GM23248 (cell line): Measurements from ENCODE around the gene GSG1L. TPM values are rescaled to one million over a fixed set of nuclear protein-coding genes. Genes with fewer than 3 reads are reported as not detected.

ENCODE experiments used
- DNase-seq: peaks from one replicate; pipeline ENCODE4 v3.0.0-alpha.2; 2015
- H2AFZ ChIP-seq: fragments of 200-600 bp; sonication (generic); 2 replicates; pipeline ENCODE4 v1.6.1; 2016; ENCODE audit warnings: antibody characterized with exemption
- H3F3A ChIP-seq: fragments of 200-600 bp; sonication (generic); 2 replicates; pipeline ENCODE4 v1.6.1; 2016; ENCODE audit warnings: mild to moderate bottlenecking, antibody characterized with exemption, mixed run types; ENCODE audit not compliant: insufficient read depth
- H3K27ac ChIP-seq: fragments of 200-600 bp; sonication (generic); 2 replicates; pipeline ENCODE4 v1.5.1; 2016; ENCODE audit warnings: mild to moderate bottlenecking
- H3K27me3 ChIP-seq: fragments of 200-600 bp; sonication (generic); replicated peaks from 2 replicates; pipeline ENCODE4 v1.6.1; 2016; ENCODE audit warnings: mild to moderate bottlenecking; ENCODE audit not compliant: insufficient read depth
- H3K36me3 ChIP-seq: fragments of 200-600 bp; sonication (generic); 2 replicates; pipeline ENCODE4 v1.6.1; 2016; ENCODE audit warnings: low read depth, mild to moderate bottlenecking
- H3K4me1 ChIP-seq: fragments of 200-600 bp; sonication (generic); 2 replicates; pipeline ENCODE4 v1.6.1; 2016; ENCODE audit warnings: mild to moderate bottlenecking; ENCODE audit not compliant: insufficient read depth
- H3K4me2 ChIP-seq: fragments of 200-600 bp; sonication (generic); one replicate; pipeline ENCODE4 v1.6.1; 2016; ENCODE audit warnings: mild to moderate bottlenecking; ENCODE audit not compliant: unreplicated experiment
- H3K4me3 ChIP-seq: fragments of 200-600 bp; sonication (generic); 2 replicates; pipeline ENCODE4 v1.5.1; 2016; ENCODE audit warnings: mild to moderate bottlenecking
- H3K79me2 ChIP-seq: fragments of 200-600 bp; sonication (generic); 2 replicates; pipeline ENCODE4 v1.6.1; 2016; ENCODE audit warnings: mild to moderate bottlenecking; ENCODE audit not compliant: insufficient read depth
- H3K9ac ChIP-seq: fragments of 200-600 bp; sonication (generic); 2 replicates; pipeline ENCODE4 v1.6.1; 2016; ENCODE audit warnings: mild to moderate bottlenecking
- H3K9me2 ChIP-seq: fragments of 200-600 bp; sonication (generic); 2 replicates; pipeline ENCODE4 v1.6.1; 2016; ENCODE audit warnings: mixed run types, mild to moderate bottlenecking, moderate library complexity; ENCODE audit not compliant: insufficient read depth
- H3K9me3 ChIP-seq: fragments of 200-600 bp; sonication (generic); one replicate; pipeline ENCODE4 v1.6.1; 2017; ENCODE audit warnings: low read depth
- H4K20me1 ChIP-seq: fragments of 200-600 bp; sonication (generic); 2 replicates; pipeline ENCODE4 v1.6.0; 2016; ENCODE audit not compliant: insufficient read depth
- EZH2 ChIP-seq: fragments of 200-600 bp; sonication (generic); IDR thresholded peaks from 2 replicates; pipeline ENCODE4 v1.6.1; 2018; ENCODE audit warnings: antibody characterized with exemption, mild to moderate bottlenecking; ENCODE audit not compliant: insufficient read depth, poor library complexity, severe bottlenecking
- EZH2phosphoT487 ChIP-seq: fragments of 200-600 bp; sonication (generic); IDR thresholded peaks from 2 replicates; pipeline ENCODE4 v1.6.1; 2018; ENCODE audit warnings: antibody characterized with exemption, moderate library complexity, mild to moderate bottlenecking, low read depth; ENCODE audit not compliant: insufficient read depth
- WGBS, 2 experiments: methylation state at CpG; one replicate each; pipeline ENCODE4 v1.1.6; 2015 to 2017; ENCODE audit warnings: low lambda C conversion rate in 2 of 2, low coverage in 1 of 2; ENCODE audit errors: missing lambda C conversion rate in 2 of 2; 5-methylcytosine and 5-hydroxymethylcytosine counted together
- in situ Hi-C: fragments of 300-500 bp; cut with MboI; formaldehyde crosslinking; loops from 2 replicates; pipeline ENCODE4 v1.15.0; 2020
- polyA plus RNA-seq: library from polyadenylated mRNA; unstranded; fragments of >200 nt; fragmentation: Nextera tagmentation; extraction: Ambion mirVana; gene quantifications from 2 replicates; pipeline ENCODE4 v1.2.1, GENCODE V29; 2016
- total RNA-seq: library from RNA; depleted of rRNA; stranded (reverse); fragments of >200 nt; shearing (Covaris generic); gene quantifications from 2 replicates; pipeline ENCODE4 v1.2.3, GENCODE V29; 2014

The GSG1L gene
- total and polyA plus RNA-seq, 2 experiments from 2014 or later, result not detected

DNA sequence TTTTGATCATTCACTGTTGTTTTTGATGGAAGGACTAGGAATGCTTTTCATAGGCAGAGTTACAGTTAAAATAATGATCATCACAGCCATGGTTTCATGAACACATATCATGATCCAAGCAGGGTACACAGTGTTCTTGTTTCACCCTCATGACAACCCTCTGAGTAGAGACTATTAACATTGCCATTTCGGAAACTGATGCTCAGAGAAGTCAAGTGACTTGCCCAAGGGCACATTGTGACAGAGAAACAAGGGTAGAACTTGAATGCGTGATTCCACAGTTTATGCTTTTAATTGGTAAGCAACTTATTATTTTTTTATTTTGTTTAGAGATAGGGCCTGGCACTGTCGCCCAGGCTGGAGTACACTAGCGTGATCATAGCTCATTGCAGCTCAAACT lies 311.3 kb downstream of the GSG1L start:
- in situ Hi-C loops, result no loop called here
- TF ChIP-seq EZH2 (no peak), EZH2phosphoT487 (no peak)
- Histone ChIP-seq H3K9ac (no peak overlapping the region), H3K79me2 (no peaks in the 10 kb centered on the region), H3K4me3 (no peak overlapping the region), H3K4me2 (no peak overlapping the region), H3K9me2 (no peaks in the 10 kb centered on the region), H4K20me1 (no peaks in the 10 kb centered on the region), H3K9me3 (no peaks in the 10 kb centered on the region), H3K27me3 (no peaks in the 10 kb centered on the region), H3F3A (no peaks in the 10 kb centered on the region; the same call in 1 of the 2 replicates), H3K36me3 (no peaks in the 10 kb centered on the region), H2AFZ (no peak overlapping the region), H3K4me1 (peaks cover 10% of the 10 kb centered on the region), H3K27ac (no peak overlapping the region)
- DNase-seq, result no peak
- 88% methylated on average over 4 of the region's 4 CpGs for WGBS, 2 experiments

DNA sequence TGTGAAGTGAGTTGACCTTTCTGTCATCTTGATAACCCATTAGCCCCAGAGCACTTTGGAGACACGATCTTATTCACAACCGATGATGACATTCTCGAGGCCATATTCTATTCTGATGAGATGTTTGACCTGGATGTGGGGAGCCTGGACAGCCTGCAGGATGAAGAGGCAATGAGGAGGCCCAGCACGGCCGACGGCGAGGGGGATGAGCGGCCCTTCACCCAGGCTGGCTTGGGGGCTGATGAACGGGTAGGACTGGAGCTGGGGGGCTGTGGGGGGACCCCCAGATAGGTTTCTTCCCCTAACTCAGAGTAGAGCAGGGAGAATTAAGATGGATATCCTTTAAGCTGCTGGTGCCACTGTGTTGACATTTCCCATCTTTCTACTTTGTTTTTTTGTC lies 311.8 kb downstream of the GSG1L start:
- Histone ChIP-seq H3K79me2 (no peaks in the 10 kb centered on the region), H3K4me3 (no peak overlapping the region), H2AFZ (no peak overlapping the region), H3K9me3 (no peaks in the 10 kb centered on the region), H3K4me2 (no peak overlapping the region), H3K9ac (no peak overlapping the region), H4K20me1 (no peaks in the 10 kb centered on the region), H3K36me3 (no peaks in the 10 kb centered on the region), H3F3A (no peaks in the 10 kb centered on the region; the same call in 1 of the 2 replicates), H3K4me1 (peaks cover 10% of the 10 kb centered on the region), H3K27ac (no peak overlapping the region), H3K9me2 (no peaks in the 10 kb centered on the region), H3K27me3 (no peaks in the 10 kb centered on the region)
- WGBS, 2 experiments, result 90 to 93% methylated on average over 9 of the region's 9 CpGs
- no peak for TF ChIP-seq EZH2
- TF ChIP-seq EZH2phosphoT487, result no peak
- no peak for DNase-seq
- in situ Hi-C loops, result no loop called here

DNA sequence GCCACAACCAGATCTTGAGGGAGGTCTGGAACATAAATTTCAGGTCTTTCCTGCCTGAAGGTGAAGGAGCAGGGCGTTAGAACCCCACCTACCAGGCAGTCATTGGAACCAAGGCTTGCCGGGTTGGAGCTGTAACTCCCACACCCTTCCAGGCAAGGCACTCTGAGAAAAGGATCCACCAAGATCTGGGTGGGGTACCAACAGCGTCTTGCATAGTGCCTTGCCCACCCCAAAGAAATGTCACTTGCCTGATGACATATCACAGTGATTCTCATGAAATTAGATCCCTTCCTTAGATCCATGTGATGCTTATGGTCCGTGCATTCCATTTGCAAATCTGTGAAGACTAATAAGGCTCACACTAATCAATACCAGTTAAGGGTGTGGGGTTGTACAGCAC lies 312.3 kb downstream of the GSG1L start:
- H3K27me3 ChIP-seq, result no peaks in the 10 kb centered on the region
- in situ Hi-C loops, result no loop called here

DNA sequence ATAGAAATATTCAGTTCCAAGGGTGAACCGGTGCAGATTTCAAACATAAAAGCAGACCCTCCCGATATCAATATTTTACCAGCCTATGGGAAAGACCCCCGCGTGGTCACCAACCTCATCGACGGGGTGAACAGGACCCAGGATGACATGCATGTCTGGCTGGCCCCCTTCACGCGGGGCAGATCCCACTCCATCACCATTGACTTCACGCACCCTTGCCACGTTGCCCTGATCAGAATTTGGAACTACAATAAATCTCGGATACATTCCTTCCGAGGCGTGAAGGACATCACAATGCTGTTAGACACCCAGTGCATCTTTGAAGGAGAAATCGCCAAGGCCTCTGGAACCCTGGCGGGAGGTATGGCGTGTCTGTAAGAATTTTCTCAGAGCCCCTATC lies 313.6 kb downstream of the GSG1L start:
- Histone ChIP-seq H2AFZ (no peak overlapping the region), H3K4me2 (no peak overlapping the region), H3K9me3 (no peaks in the 10 kb centered on the region), H3K36me3 (no peaks in the 10 kb centered on the region), H3K27me3 (no peaks in the 10 kb centered on the region), H3K9me2 (no peaks in the 10 kb centered on the region), H3K27ac (no peak overlapping the region), H3F3A (no peaks in the 10 kb centered on the region; the same call in 1 of the 2 replicates), H3K4me3 (no peak overlapping the region), H4K20me1 (no peaks in the 10 kb centered on the region), H3K79me2 (no peaks in the 10 kb centered on the region), H3K9ac (no peak overlapping the region), H3K4me1 (peaks cover 10% of the 10 kb centered on the region)
- WGBS, 2 experiments, result 98 to 99% methylated on average over 16 of the region's 16 CpGs
- in situ Hi-C loops, result no loop called here
- TF ChIP-seq EZH2, result no peak
- no peak for TF ChIP-seq EZH2phosphoT487
- DNase-seq, result no peak

More for the DNA sequence above, 312.3 kb downstream of the GSG1L start:
- DNase-seq, result no peak
- no peaks in the 10 kb centered on the region for H3K9me2 ChIP-seq
- TF ChIP-seq EZH2, result no peak
- TF ChIP-seq EZH2phosphoT487, result no peak
- no peak overlapping the region for H2AFZ ChIP-seq
- H3K4me3 ChIP-seq, result no peak overlapping the region
- H3K9ac ChIP-seq, result no peak overlapping the region
- H4K20me1 ChIP-seq, result no peaks in the 10 kb centered on the region
- peaks cover 10% of the 10 kb centered on the region for H3K4me1 ChIP-seq
- H3K27ac ChIP-seq, result no peak overlapping the region
- H3K9me3 ChIP-seq, result no peaks in the 10 kb centered on the region
- no peaks in the 10 kb centered on the region for H3K36me3 ChIP-seq
- no peaks in the 10 kb centered on the region; the same call in 1 of the 2 replicates for H3F3A ChIP-seq
- no peaks in the 10 kb centered on the region for H3K79me2 ChIP-seq
- H3K4me2 ChIP-seq, result no peak overlapping the region
- WGBS, 2 experiments, result 59 to 73% methylated on average over 4 of the region's 4 CpGs

DNA sequence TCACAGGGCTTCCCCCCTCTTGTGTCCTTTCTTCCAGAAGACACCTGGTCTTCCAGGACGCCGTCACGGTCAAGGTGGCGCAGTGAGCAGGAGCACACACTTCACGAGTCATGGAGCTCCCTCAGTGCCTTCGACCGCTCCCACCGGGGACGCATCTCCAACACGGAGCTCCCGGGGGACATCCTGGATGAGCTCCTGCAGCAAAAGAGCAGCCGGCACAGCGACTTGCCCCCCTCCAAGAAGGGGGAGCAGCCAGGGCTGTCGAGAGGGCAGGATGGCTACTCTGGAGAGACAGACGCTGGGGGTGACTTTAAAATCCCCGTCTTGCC lies 314.0 kb downstream of the GSG1L start:
- in situ Hi-C loops, result no loop called here
- H3K27ac ChIP-seq, result peak overlapping the region; percentile 53; the same call in 1 of the 2 replicates
- no peaks in the 10 kb centered on the region for H3K9me2 ChIP-seq
- H3K9me3 ChIP-seq, result no peaks in the 10 kb centered on the region
- 97 to 98% methylated on average over 12 to 16 of the region's 16 CpGs for WGBS, 2 experiments
- peak overlapping the region; percentile 19 for H3K4me2 ChIP-seq
- TF ChIP-seq EZH2, result no peak
- no peak for TF ChIP-seq EZH2phosphoT487
- no peaks in the 10 kb centered on the region for H4K20me1 ChIP-seq
- DNase-seq, result no peak
- peaks cover 10% of the 10 kb centered on the region for H3K4me1 ChIP-seq
- H3K4me3 ChIP-seq, result no peak overlapping the region
- no peak overlapping the region for H2AFZ ChIP-seq
- no peak overlapping the region; the same call in 1 of the 2 replicates for H3K9ac ChIP-seq
- H3K27me3 ChIP-seq, result no peaks in the 10 kb centered on the region
- no peaks in the 10 kb centered on the region for H3K36me3 ChIP-seq
- no peaks in the 10 kb centered on the region; the same call in 1 of the 2 replicates for H3F3A ChIP-seq
- H3K79me2 ChIP-seq, result no peaks in the 10 kb centered on the region
